Tibial nerve (tissue), 4 donors: ENCODE data around the gene CUZD1. TPM values are rescaled to one million over a fixed set of nuclear protein-coding genes. Genes with fewer than 3 reads are reported as not detected.
A peak's percentile ranks its signal among the peaks of the same experiment; 100 is the strongest.
"Not testable (repeated sequence)": the region's sequence is repeated elsewhere in the genome, so short reads cannot be mapped to it uniquely, and the experiment has no call there.

Experiments
- DNase-seq, 2 donors: peaks; one replicate each; pipeline ENCODE4 v3.0.0-alpha.2; 2019; ENCODE audit warnings: low spot score in 2 of 2
- H3K27ac ChIP-seq, 4 donors: fragments of 200-600 bp; sonication (generic) in 3 of 4; one replicate each; pipeline ENCODE4 v1.5.1; 2017 to 2019; ENCODE audit warnings: mild to moderate bottlenecking in 1 of 4
- H3K27me3 ChIP-seq, 2 donors: fragments of 200-600 bp; sonication (generic) in 1 of 2; one replicate each; pipeline versions ENCODE4 v1.5.1 to v1.6.0; 2017 to 2019
- H3K36me3 ChIP-seq, 3 donors: fragments of 200-600 bp; sonication (generic); one replicate each; pipeline ENCODE4 v1.5.1; 2018 to 2019
- H3K4me1 ChIP-seq, 4 donors: fragments of 200-600 bp; sonication (generic) in 3 of 4; one replicate each; pipeline ENCODE4 v1.5.1; 2017 to 2019
- H3K4me3 ChIP-seq, 4 donors: fragments of 200-600 bp; sonication (generic) in 3 of 4; one replicate each; pipeline ENCODE4 v1.5.1; 2017 to 2019; ENCODE audit warnings: mild to moderate bottlenecking in 1 of 4, moderate library complexity in 1 of 4
- H3K9me3 ChIP-seq, 4 donors: fragments of 200-600 bp; sonication (generic) in 3 of 4; one replicate each; pipeline ENCODE4 v1.5.1; 2017 to 2019
- CTCF ChIP-seq, 5 experiments: fragments of 200-600 bp in 3 of 5; fragments of 450-650 bp in 2 of 5; sonication (generic) in 3 of 5; IDR thresholded peaks; one replicate each; pipeline ENCODE4 v1.5.1; 2016 to 2019; ENCODE audit warnings: antibody characterized with exemption in 5 of 5, mild to moderate bottlenecking in 3 of 5, moderate library complexity in 2 of 5
- EP300 ChIP-seq, 2 donors: sonication (generic); formaldehyde crosslinking; IDR thresholded peaks; one replicate each; pipeline ENCODE4 v1.6.1; 2017; ENCODE audit warnings: antibody characterized with exemption in 2 of 2, mild to moderate bottlenecking in 1 of 2
- POLR2A ChIP-seq, 2 donors: fragments of 450-650 bp; IDR thresholded peaks; one replicate each; pipeline ENCODE4 v1.6.1; 2017; ENCODE audit warnings: antibody characterized with exemption in 2 of 2, mild to moderate bottlenecking in 2 of 2, moderate library complexity in 2 of 2
- WGBS, 2 donors: methylation state at CpG; one replicate each; pipeline ENCODE4 v1.1.5; 2018; 5-methylcytosine and 5-hydroxymethylcytosine counted together
- total RNA-seq, 4 donors: library from RNA; depleted of rRNA; stranded (reverse); fragments of >200 nt; gene quantifications; one replicate each; pipeline ENCODE4 v1.1.0, GENCODE V29; 2016

CUZD1 gene
- total RNA-seq, 4 donors from 2014 or later = 1.2 to 5.7 (median 1.9) TPM; not detected in 1

- no peaks in the 10 kb centered on the region for H3K27me3 ChIP-seq
- DNase-seq = no peak
- H3K27ac ChIP-seq = peak overlapping the region in 3 of 4 donors; percentile 38 to 74 (median 71)
- 48 to 67% methylated on average over 14 of the region's 14 CpGs for whole genome bisulfite sequencing, 2 donors
- no peaks in the 10 kb centered on the region for H3K9me3 ChIP-seq
- H3K4me3 ChIP-seq = peak overlapping the region; percentile 43 to 75 (median 64)
- H3K4me1 ChIP-seq = peaks cover 0 to 26% (median 0%) of the 10 kb centered on the region in 4 donors
- H3K36me3 ChIP-seq = no peaks in the 10 kb centered on the region
- TF ChIP-seq EP300 (IDR thresholded peaks at IDR 0.05) = no peak
- TF ChIP-seq POLR2A (IDR thresholded peaks at IDR 0.05) = no peak
- TF ChIP-seq CTCF (IDR thresholded peaks at IDR 0.05) = no peak
These were observed 33.2 kb upstream of the CUZD1 start for GRCh38 chr10:122878799-122879338.

GRCh38 chr10:122877264-122877663 lies 31.6 kb upstream of the CUZD1 start:
- 72 to 74% methylated on average over 1 of the region's 1 CpG for WGBS, 2 donors
- Histone ChIP-seq H3K27me3 (no peaks in the 10 kb centered on the region), H3K4me1 (peaks cover 0 to 26% (median 0%) of the 10 kb centered on the region in 4 donors), H3K27ac (no peak overlapping the region), H3K9me3 (peaks cover 0 to 7% (median 0%) of the 10 kb centered on the region in 4 donors), H3K36me3 (no peaks in the 10 kb centered on the region), H3K4me3 (no peak overlapping the region)
- TF ChIP-seq CTCF (IDR thresholded peaks at IDR 0.05) (no peak), POLR2A (IDR thresholded peaks at IDR 0.05) (no peak), EP300 (IDR thresholded peaks at IDR 0.05) (no peak)
- DNase-seq = no peak

GRCh38 chr10:122876467-122876855 lies 30.8 kb upstream of the CUZD1 start:
- no peak for DNase-seq
- no peak overlapping the region for H3K4me3 ChIP-seq
- TF ChIP-seq EP300 (IDR thresholded peaks at IDR 0.05) (no peak), POLR2A (IDR thresholded peaks at IDR 0.05) (no peak), CTCF (IDR thresholded peaks at IDR 0.05) (no peak)
- H3K27me3 ChIP-seq = no peaks in the 10 kb centered on the region
- peaks cover 0 to 7% (median 0%) of the 10 kb centered on the region in 4 donors for H3K9me3 ChIP-seq
- no peak overlapping the region for H3K27ac ChIP-seq
- H3K4me1 ChIP-seq = peaks cover 0 to 26% (median 0%) of the 10 kb centered on the region in 4 donors
- 81 to 93% methylated on average over 1 of the region's 1 CpG for WGBS, 2 donors
- H3K36me3 ChIP-seq = no peaks in the 10 kb centered on the region

- Histone ChIP-seq H3K4me1 (peaks cover 0 to 26% (median 0%) of the 10 kb centered on the region in 4 donors), H3K4me3 (no peak overlapping the region), H3K27me3 (no peaks in the 10 kb centered on the region), H3K9me3 (peaks cover 0 to 7% (median 0%) of the 10 kb centered on the region in 4 donors), H3K27ac (no peak overlapping the region), H3K36me3 (no peaks in the 10 kb centered on the region)
- no peak for DNase-seq
- no peak for TF ChIP-seq POLR2A (IDR thresholded peaks at IDR 0.05)
- TF ChIP-seq EP300 (IDR thresholded peaks at IDR 0.05) = no peak
- TF ChIP-seq CTCF (IDR thresholded peaks at IDR 0.05) = no peak
- 43 to 48% methylated on average over 6 of the region's 6 CpGs for WGBS, 2 donors
These were observed 30.3 kb upstream of the CUZD1 start for GRCh38 chr10:122875843-122876466.

- H3K27me3 ChIP-seq, DNase-seq, H3K4me3 ChIP-seq, H3K9me3 ChIP-seq, H3K4me1 ChIP-seq, H3K27ac ChIP-seq, H3K36me3 ChIP-seq: not testable (repeated sequence)
- 92 to 97% methylated on average over 2 of the region's 2 CpGs for WGBS, 2 donors
These were observed 26.3 kb upstream of the CUZD1 start for GRCh38 chr10:122871947-122872346.

GRCh38 chr10:122868768-122869167 lies 23.1 kb upstream of the CUZD1 start:
- not testable (repeated sequence) for H3K27me3 ChIP-seq, DNase-seq, H3K9me3 ChIP-seq, H3K36me3 ChIP-seq, H3K4me1 ChIP-seq, H3K4me3 ChIP-seq, H3K27ac ChIP-seq
- WGBS, 2 donors = 97 to 100% methylated on average over 1 to 2 of the region's 2 CpGs

GRCh38 chr10:122866757-122867482 lies 21.3 kb upstream of the CUZD1 start:
- H3K4me1 ChIP-seq, H3K27ac ChIP-seq, H3K36me3 ChIP-seq, DNase-seq, H3K4me3 ChIP-seq, H3K9me3 ChIP-seq, H3K27me3 ChIP-seq: not testable (repeated sequence)
- 94 to 95% methylated on average over 3 of the region's 3 CpGs for WGBS, 2 donors
